ENCODE measurements around the gene CAB39. TPM values are rescaled to one million over a fixed set of nuclear protein-coding genes. Genes with fewer than 3 reads are reported as not detected.
"Not testable (repeated sequence)": the region's sequence is repeated elsewhere in the genome, so short reads cannot be mapped to it uniquely, and the experiment has no call there.

CAB39 gene
- polyA plus RNA-seq, 2 donors: 29.7 to 33.6 TPM

- Histone ChIP-seq H3K4me1 (ENCODE audit: control insufficient read depth in 2 of 2, insufficient read depth in 2 of 2, low read length in 1 of 2) (peaks cover 3 to 7% of the 10 kb centered on the region in 2 donors), H3K4me3 (ENCODE audit: low read depth in 1 of 2, low read length in 2 of 2) (no peak overlapping the region), H3K27me3 (ENCODE audit: control insufficient read depth in 1 of 2, insufficient read depth in 2 of 2, low read length in 2 of 2) (no peaks in the 10 kb centered on the region), H3K36me3 (ENCODE audit: control insufficient read depth in 2 of 2, insufficient read depth in 2 of 2, low read length in 1 of 2) (peaks cover 0 to 10% of the 10 kb centered on the region in 2 donors), H3K27ac (ENCODE audit: low read depth in 2 of 2, low read length in 1 of 2) (no peak overlapping the region), H3K9me3 (ENCODE audit: control insufficient read depth in 2 of 2, insufficient read depth in 1 of 2, low read depth in 1 of 2, low read length in 1 of 2) (no peaks in the 10 kb centered on the region)
- WGBS, 2 donors: 59 to 63% methylated on average over 1 of the region's 1 CpG
Observed at GRCh38 chr2:230721712-230722111, 9.1 kb downstream of the CAB39 start.

- Histone ChIP-seq H3K27ac (ENCODE audit: low read depth in 2 of 2, low read length in 1 of 2) (no peak overlapping the region), H3K4me1 (ENCODE audit: control insufficient read depth in 2 of 2, insufficient read depth in 2 of 2, low read length in 1 of 2) (peaks cover 3 to 7% of the 10 kb centered on the region in 2 donors), H3K4me3 (ENCODE audit: low read depth in 1 of 2, low read length in 2 of 2) (no peak overlapping the region), H3K27me3 (ENCODE audit: control insufficient read depth in 1 of 2, insufficient read depth in 2 of 2, low read length in 2 of 2) (no peaks in the 10 kb centered on the region), H3K9me3 (ENCODE audit: control insufficient read depth in 2 of 2, insufficient read depth in 1 of 2, low read depth in 1 of 2, low read length in 1 of 2) (no peaks in the 10 kb centered on the region), H3K36me3 (ENCODE audit: control insufficient read depth in 2 of 2, insufficient read depth in 2 of 2, low read length in 1 of 2) (peaks cover 0 to 10% of the 10 kb centered on the region in 2 donors)
- 80 to 87% methylated on average over 4 of the region's 4 CpGs for WGBS, 2 donors
Observed at GRCh38 chr2:230722207-230722885, 9.7 kb downstream of the CAB39 start.

GRCh38 chr2:230723363-230723762 lies 10.7 kb downstream of the CAB39 start:
- Histone ChIP-seq H3K36me3 (ENCODE audit: control insufficient read depth in 2 of 2, insufficient read depth in 2 of 2, low read length in 1 of 2) (peaks cover 0 to 10% of the 10 kb centered on the region in 2 donors), H3K27me3 (ENCODE audit: control insufficient read depth in 1 of 2, insufficient read depth in 2 of 2, low read length in 2 of 2) (no peaks in the 10 kb centered on the region), H3K4me1 (ENCODE audit: control insufficient read depth in 2 of 2, insufficient read depth in 2 of 2, low read length in 1 of 2) (peaks cover 3 to 7% of the 10 kb centered on the region in 2 donors), H3K4me3 (ENCODE audit: low read depth in 1 of 2, low read length in 2 of 2) (no peak overlapping the region), H3K9me3 (ENCODE audit: control insufficient read depth in 2 of 2, insufficient read depth in 1 of 2, low read depth in 1 of 2, low read length in 1 of 2) (no peaks in the 10 kb centered on the region), H3K27ac (ENCODE audit: low read depth in 2 of 2, low read length in 1 of 2) (no peak overlapping the region)
- WGBS, 2 donors: 52 to 59% methylated on average over 2 of the region's 2 CpGs

- H3K9me3 ChIP-seq (ENCODE audit: control insufficient read depth in 2 of 2, insufficient read depth in 1 of 2, low read depth in 1 of 2, low read length in 1 of 2): not testable (repeated sequence)
- WGBS, 2 donors: 97% methylated on average over 14 of the region's 14 CpGs
Observed at GRCh38 chr2:230724957-230725356, 12.3 kb downstream of the CAB39 start.

GRCh38 chr2:230731512-230731911 lies 18.9 kb downstream of the CAB39 start:
- Histone ChIP-seq H3K36me3 (ENCODE audit: control insufficient read depth in 2 of 2, insufficient read depth in 2 of 2, low read length in 1 of 2) (no peaks in the 10 kb centered on the region), H3K27ac (ENCODE audit: low read depth in 2 of 2, low read length in 1 of 2) (no peak overlapping the region), H3K4me3 (ENCODE audit: low read depth in 1 of 2, low read length in 2 of 2) (no peak overlapping the region), H3K27me3 (ENCODE audit: control insufficient read depth in 1 of 2, insufficient read depth in 2 of 2, low read length in 2 of 2) (no peaks in the 10 kb centered on the region), H3K4me1 (ENCODE audit: control insufficient read depth in 2 of 2, insufficient read depth in 2 of 2, low read length in 1 of 2) (no peaks in the 10 kb centered on the region), H3K9me3 (ENCODE audit: control insufficient read depth in 2 of 2, insufficient read depth in 1 of 2, low read depth in 1 of 2, low read length in 1 of 2) (no peaks in the 10 kb centered on the region)
- 93 to 95% methylated on average over 6 of the region's 6 CpGs for WGBS, 2 donors

More at GRCh38 chr2:230724957-230725356, 12.3 kb downstream of the CAB39 start:
- H3K4me3 ChIP-seq (ENCODE audit: low read depth in 1 of 2, low read length in 2 of 2); H3K4me1 ChIP-seq (ENCODE audit: control insufficient read depth in 2 of 2, insufficient read depth in 2 of 2, low read length in 1 of 2); H3K27ac ChIP-seq (ENCODE audit: low read depth in 2 of 2, low read length in 1 of 2); H3K27me3 ChIP-seq (ENCODE audit: control insufficient read depth in 1 of 2, insufficient read depth in 2 of 2, low read length in 2 of 2): not testable (repeated sequence)
- H3K36me3 ChIP-seq (ENCODE audit: control insufficient read depth in 2 of 2, insufficient read depth in 2 of 2, low read length in 1 of 2): peaks cover 0 to 10% of the 10 kb centered on the region in 2 donors

GRCh38 chr2:230732914-230733401 lies 20.3 kb downstream of the CAB39 start:
- no peaks in the 10 kb centered on the region for H3K9me3 ChIP-seq (ENCODE audit: control insufficient read depth in 2 of 2, insufficient read depth in 1 of 2, low read depth in 1 of 2, low read length in 1 of 2)
- H3K4me1 ChIP-seq (ENCODE audit: control insufficient read depth in 2 of 2, insufficient read depth in 2 of 2, low read length in 1 of 2): no peaks in the 10 kb centered on the region
- H3K36me3 ChIP-seq (ENCODE audit: control insufficient read depth in 2 of 2, insufficient read depth in 2 of 2, low read length in 1 of 2): no peaks in the 10 kb centered on the region
- H3K4me3 ChIP-seq (ENCODE audit: low read depth in 1 of 2, low read length in 2 of 2): no peak overlapping the region
- no peak overlapping the region for H3K27ac ChIP-seq (ENCODE audit: low read depth in 2 of 2, low read length in 1 of 2)
- 72 to 89% methylated on average over 4 of the region's 4 CpGs for WGBS, 2 donors
- H3K27me3 ChIP-seq (ENCODE audit: control insufficient read depth in 1 of 2, insufficient read depth in 2 of 2, low read length in 2 of 2): no peaks in the 10 kb centered on the region

- H3K27me3 ChIP-seq (ENCODE audit: control insufficient read depth in 1 of 2, insufficient read depth in 2 of 2, low read length in 2 of 2): no peaks in the 10 kb centered on the region
- H3K4me3 ChIP-seq (ENCODE audit: low read depth in 1 of 2, low read length in 2 of 2): no peak overlapping the region
- WGBS, 2 donors: 88 to 89% methylated on average over 11 of the region's 11 CpGs
- no peak overlapping the region for H3K27ac ChIP-seq (ENCODE audit: low read depth in 2 of 2, low read length in 1 of 2)
- no peaks in the 10 kb centered on the region for H3K4me1 ChIP-seq (ENCODE audit: control insufficient read depth in 2 of 2, insufficient read depth in 2 of 2, low read length in 1 of 2)
- no peaks in the 10 kb centered on the region for H3K36me3 ChIP-seq (ENCODE audit: control insufficient read depth in 2 of 2, insufficient read depth in 2 of 2, low read length in 1 of 2)
- no peaks in the 10 kb centered on the region for H3K9me3 ChIP-seq (ENCODE audit: control insufficient read depth in 2 of 2, insufficient read depth in 1 of 2, low read depth in 1 of 2, low read length in 1 of 2)
Observed at GRCh38 chr2:230734247-230735175, 21.9 kb downstream of the CAB39 start.

GRCh38 chr2:230735884-230736283 lies 23.2 kb downstream of the CAB39 start:
- 88 to 95% methylated on average over 2 of the region's 2 CpGs for WGBS, 2 donors
- Histone ChIP-seq H3K27me3 (ENCODE audit: control insufficient read depth in 1 of 2, insufficient read depth in 2 of 2, low read length in 2 of 2) (no peaks in the 10 kb centered on the region), H3K4me1 (ENCODE audit: control insufficient read depth in 2 of 2, insufficient read depth in 2 of 2, low read length in 1 of 2) (no peaks in the 10 kb centered on the region), H3K9me3 (ENCODE audit: control insufficient read depth in 2 of 2, insufficient read depth in 1 of 2, low read depth in 1 of 2, low read length in 1 of 2) (no peaks in the 10 kb centered on the region), H3K36me3 (ENCODE audit: control insufficient read depth in 2 of 2, insufficient read depth in 2 of 2, low read length in 1 of 2) (no peaks in the 10 kb centered on the region), H3K27ac (ENCODE audit: low read depth in 2 of 2, low read length in 1 of 2) (no peak overlapping the region), H3K4me3 (ENCODE audit: low read depth in 1 of 2, low read length in 2 of 2) (no peak overlapping the region)

- Histone ChIP-seq H3K4me3 (ENCODE audit: low read depth in 1 of 2, low read length in 2 of 2) (no peak overlapping the region), H3K27me3 (ENCODE audit: control insufficient read depth in 1 of 2, insufficient read depth in 2 of 2, low read length in 2 of 2) (no peaks in the 10 kb centered on the region), H3K36me3 (ENCODE audit: control insufficient read depth in 2 of 2, insufficient read depth in 2 of 2, low read length in 1 of 2) (peaks cover 0 to 2% of the 10 kb centered on the region in 2 donors), H3K9me3 (ENCODE audit: control insufficient read depth in 2 of 2, insufficient read depth in 1 of 2, low read depth in 1 of 2, low read length in 1 of 2) (no peaks in the 10 kb centered on the region), H3K27ac (ENCODE audit: low read depth in 2 of 2, low read length in 1 of 2) (no peak overlapping the region), H3K4me1 (ENCODE audit: control insufficient read depth in 2 of 2, insufficient read depth in 2 of 2, low read length in 1 of 2) (no peaks in the 10 kb centered on the region)
- WGBS, 2 donors: 79 to 89% methylated on average over 5 of the region's 5 CpGs
Observed at GRCh38 chr2:230737300-230737699, 24.7 kb downstream of the CAB39 start.
